GM12892 (cell line): ENCODE results near the gene GSC.

ENCODE experiments used
- POLR2A ChIP-seq: IDR thresholded peaks from 2 replicates; pipeline ENCODE4 v1.6.1; 2011; ENCODE audit warnings: low read depth, low read length, control low read depth
- POLR2AphosphoS5 ChIP-seq: IDR thresholded peaks from 2 replicates; pipeline ENCODE4 v1.6.1; 2011; ENCODE audit warnings: low read depth, low read length, control low read depth
- TAF1 ChIP-seq: IDR thresholded peaks from 2 replicates; pipeline ENCODE4 v1.6.1; 2011; ENCODE audit warnings: low read depth, mild to moderate bottlenecking, control low read depth, low read length, borderline replicate concordance

DNA sequence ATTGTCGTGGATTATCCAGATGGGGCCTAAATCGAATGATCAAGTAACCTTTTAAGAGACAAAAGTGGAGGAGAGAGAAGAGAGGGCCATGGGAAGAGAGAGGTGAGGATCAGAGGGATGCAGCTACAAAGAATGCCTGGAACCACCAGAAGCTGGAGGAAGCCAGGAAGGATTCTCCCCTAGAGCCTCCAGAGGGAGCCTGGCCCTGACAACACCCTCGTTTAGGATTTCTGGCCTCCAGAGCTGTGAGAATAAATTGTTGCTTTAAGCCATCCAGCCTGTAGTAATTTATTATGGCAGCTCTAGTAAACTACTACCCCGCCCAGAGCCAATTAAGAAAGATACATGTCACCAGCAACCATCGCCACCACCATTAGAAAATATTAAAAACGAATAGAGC is 46.2 kb upstream of the GSC start:
- TF ChIP-seq POLR2AphosphoS5 (no peak), POLR2A (no peak), TAF1 (no peak)
